Muscle of back (tissue), 13 donors: Measurements from ENCODE around the gene METTL22. TPM values are rescaled to one million over a fixed set of nuclear protein-coding genes. Genes with fewer than 3 reads are reported as not detected.
A peak's percentile ranks its signal among the peaks of the same experiment; 100 is the strongest.

Experiments used
- DNase-seq, 3 donors: peaks; one replicate each; pipeline versions ENCODE4 v3.0.0 to v3.0.0-alpha.2; 2013
- long read RNA-seq, 9 donors: transcript quantifications; one replicate each; lab custom pipeline, GENCODE V29; 2026
- polyA plus RNA-seq, 10 donors: library from polyadenylated mRNA; unstranded; fragments of 120-200 nt; gene quantifications; one replicate each; pipeline ENCODE4 v1.2.1, GENCODE V29; 2013; ENCODE audit not compliant: insufficient read length in 10 of 10

Gene METTL22, protein sequence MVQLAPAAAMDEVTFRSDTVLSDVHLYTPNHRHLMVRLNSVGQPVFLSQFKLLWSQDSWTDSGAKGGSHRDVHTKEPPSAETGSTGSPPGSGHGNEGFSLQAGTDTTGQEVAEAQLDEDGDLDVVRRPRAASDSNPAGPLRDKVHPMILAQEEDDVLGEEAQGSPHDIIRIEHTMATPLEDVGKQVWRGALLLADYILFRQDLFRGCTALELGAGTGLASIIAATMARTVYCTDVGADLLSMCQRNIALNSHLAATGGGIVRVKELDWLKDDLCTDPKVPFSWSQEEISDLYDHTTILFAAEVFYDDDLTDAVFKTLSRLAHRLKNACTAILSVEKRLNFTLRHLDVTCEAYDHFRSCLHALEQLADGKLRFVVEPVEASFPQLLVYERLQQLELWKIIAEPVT
- 10 to 100 TPM; 12.0 to 25.0 (median 18.0) TPM for polyA plus RNA-seq
- long read RNA-seq, donor 1, full-length matches to known transcripts: 2 of 2 reads
- long read RNA-seq, donor 1, partial matches to known transcripts: 0 of 2 reads
- long read RNA-seq, donor 1, other reads (novel, unspliced or antisense): 0 of 2 reads
- long read RNA-seq, donor 2: 0 reads
- long read RNA-seq, donor 3: 0 reads
- long read RNA-seq, donor 4, full-length matches to known transcripts: 1 of 1 reads
- long read RNA-seq, donor 4, partial matches to known transcripts: 0 of 1 reads
- long read RNA-seq, donor 4, other reads (novel, unspliced or antisense): 0 of 1 reads
- long read RNA-seq, donor 5, full-length matches to known transcripts: 6 of 6 reads
- long read RNA-seq, donor 5, partial matches to known transcripts: 0 of 6 reads
- long read RNA-seq, donor 5, other reads (novel, unspliced or antisense): 0 of 6 reads
- long read RNA-seq, donor 6, full-length matches to known transcripts: 5 of 5 reads
- long read RNA-seq, donor 6, partial matches to known transcripts: 0 of 5 reads
- long read RNA-seq, donor 6, other reads (novel, unspliced or antisense): 0 of 5 reads
- long read RNA-seq, donor 7, full-length matches to known transcripts: 4 of 4 reads
- long read RNA-seq, donor 7, partial matches to known transcripts: 0 of 4 reads
- long read RNA-seq, donor 7, other reads (novel, unspliced or antisense): 0 of 4 reads
- long read RNA-seq, donor 8, partial matches to known transcripts: 0 of 1 reads
- long read RNA-seq, donor 8, other reads (novel, unspliced or antisense): 0 of 1 reads
- long read RNA-seq, donor 9, partial matches to known transcripts: 0 of 1 reads
- long read RNA-seq, donor 9, other reads (novel, unspliced or antisense): 0 of 1 reads

GRCh38 chr16:8621572-8622314 is at the start of gene METTL22:
TSS of gene METTL22 (plus strand) at chr16:8621698. CDS start at chr16:8625666, 3,968 bp downstream.
- DNase-seq: peak; percentile 85 to 95 (median 93)

GRCh38 chr16:8572063-8572918 is 49.2 kb upstream of the METTL22 start:
- DNase-seq: no peak

- peak in 1 of 3 donors; percentile 49 for DNase-seq
Measured at GRCh38 chr16:8572919-8573724, 48.4 kb upstream of the METTL22 start.

- DNase-seq: no peak
Measured at GRCh38 chr16:8575399-8575798, 46.1 kb upstream of the METTL22 start.

- no peak for DNase-seq
Measured at GRCh38 chr16:8576141-8577004, 45.1 kb upstream of the METTL22 start.

GRCh38 chr16:8577678-8578304 is 43.7 kb upstream of the METTL22 start:
- DNase-seq: no peak

- no peak for DNase-seq
Measured at GRCh38 chr16:8579559-8579958, 41.9 kb upstream of the METTL22 start.

GRCh38 chr16:8581831-8582580 is 39.5 kb upstream of the METTL22 start:
- no peak for DNase-seq

DNA sequence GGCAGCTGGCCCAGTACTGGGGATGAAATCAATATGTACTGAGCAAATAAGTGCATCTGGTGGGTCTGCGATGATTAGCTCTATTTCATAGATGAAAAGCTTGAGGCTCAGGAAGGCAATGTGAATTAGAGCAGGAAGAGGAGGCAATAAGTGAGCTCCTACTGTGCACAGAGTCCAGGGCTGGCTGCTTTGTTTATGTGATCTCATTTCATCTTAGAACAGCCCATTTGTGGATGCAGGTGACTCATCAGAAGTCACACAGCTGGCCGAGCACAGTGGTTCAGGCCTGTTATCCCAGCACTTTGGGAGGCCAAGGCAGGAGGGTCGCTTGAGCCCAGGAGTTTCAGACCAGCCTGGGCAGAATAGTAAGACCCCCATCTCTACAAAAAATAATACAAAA is 38.3 kb upstream of the METTL22 start:
- DNase-seq: no peak

DNA sequence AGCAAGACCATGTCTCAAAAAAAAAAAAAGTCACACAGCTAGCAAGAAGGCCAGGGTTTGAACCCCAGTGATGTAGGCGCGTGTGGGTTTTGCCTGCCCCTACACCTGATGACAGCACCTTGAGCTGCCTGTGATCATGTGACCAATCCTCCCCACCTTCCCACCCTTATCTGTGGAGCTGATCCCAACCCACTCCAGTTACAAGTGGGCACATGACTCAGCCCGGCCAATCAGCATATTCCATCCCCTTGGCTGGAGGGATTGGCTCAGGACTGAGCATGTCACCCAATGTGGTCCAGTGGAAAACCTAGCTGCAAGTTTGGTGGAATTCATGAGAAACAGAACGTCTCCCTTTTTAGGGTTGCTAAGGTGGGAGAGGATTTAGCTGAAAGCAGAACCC is 37.8 kb upstream of the METTL22 start:
- DNase-seq: no peak

- DNase-seq: no peak
Measured at GRCh38 chr16:8585041-8585440, 36.5 kb upstream of the METTL22 start.

DNA sequence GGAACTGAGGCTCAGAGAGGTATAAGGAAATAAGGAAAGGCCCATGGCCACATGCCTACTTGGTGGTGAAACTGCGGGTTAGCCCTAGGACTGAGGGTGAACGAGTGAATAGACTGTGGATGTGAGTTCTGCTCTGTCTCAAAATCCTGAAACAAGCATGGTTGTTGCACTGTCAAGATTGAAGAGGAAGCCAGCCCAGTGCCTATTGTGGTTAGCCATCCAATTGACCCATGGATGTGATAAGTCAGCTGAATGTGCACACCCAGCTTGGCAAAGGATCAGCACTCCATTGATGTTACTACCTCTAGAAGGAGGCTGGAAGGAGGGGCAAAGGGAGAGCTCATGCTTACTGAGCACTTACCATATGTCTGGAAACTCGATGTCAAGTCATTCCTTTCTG is 35.6 kb upstream of the METTL22 start:
- no peak for DNase-seq

GRCh38 chr16:8587065-8587464 is 34.4 kb upstream of the METTL22 start:
- no peak for DNase-seq

- DNase-seq: no peak
Measured at GRCh38 chr16:8588682-8589056, 32.8 kb upstream of the METTL22 start.

DNA sequence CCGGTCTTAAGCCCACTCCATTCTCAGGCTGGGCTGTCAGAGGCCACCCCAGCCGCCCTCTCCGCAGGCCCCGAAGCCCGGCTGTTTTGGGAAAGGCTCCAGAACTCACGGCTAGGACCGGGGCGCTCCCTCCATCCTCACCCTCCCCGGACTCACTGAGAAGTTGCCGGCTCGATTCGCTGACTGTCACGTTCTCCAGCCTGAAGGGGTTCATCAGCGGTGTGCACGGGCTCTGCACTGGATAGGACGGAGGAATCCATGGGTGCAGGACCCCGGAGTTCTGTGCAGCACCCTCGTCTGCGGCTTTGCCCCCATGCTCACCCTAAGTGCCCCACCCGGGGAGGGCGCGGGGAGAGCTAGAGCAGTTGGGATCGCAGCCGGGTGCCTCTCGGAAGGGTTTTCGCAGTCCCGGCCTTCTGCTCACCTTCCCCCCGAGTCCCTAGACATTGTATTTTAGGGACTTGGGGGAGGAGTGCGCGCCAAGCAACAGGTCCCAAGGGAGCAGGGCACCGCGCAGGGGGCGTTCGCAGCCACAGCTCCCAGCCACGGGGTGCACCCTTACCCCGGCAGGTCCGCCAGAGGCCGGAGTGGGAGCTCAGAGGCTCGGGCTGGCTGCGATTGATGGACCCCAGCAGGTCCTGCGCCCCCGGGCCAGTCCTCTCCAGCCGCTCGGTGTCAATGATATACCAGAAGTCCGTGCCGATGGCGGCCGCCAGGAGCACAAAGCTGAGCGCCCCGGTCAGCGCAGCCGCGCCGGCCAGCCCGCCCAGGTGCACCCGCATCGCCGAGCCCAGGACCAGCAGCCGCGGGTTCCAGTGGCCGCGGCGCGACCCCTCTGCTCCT is 32.2 kb upstream of the METTL22 start:
- no peak for DNase-seq
